ENCODE results near the gene CLEC3B.

DNA sequence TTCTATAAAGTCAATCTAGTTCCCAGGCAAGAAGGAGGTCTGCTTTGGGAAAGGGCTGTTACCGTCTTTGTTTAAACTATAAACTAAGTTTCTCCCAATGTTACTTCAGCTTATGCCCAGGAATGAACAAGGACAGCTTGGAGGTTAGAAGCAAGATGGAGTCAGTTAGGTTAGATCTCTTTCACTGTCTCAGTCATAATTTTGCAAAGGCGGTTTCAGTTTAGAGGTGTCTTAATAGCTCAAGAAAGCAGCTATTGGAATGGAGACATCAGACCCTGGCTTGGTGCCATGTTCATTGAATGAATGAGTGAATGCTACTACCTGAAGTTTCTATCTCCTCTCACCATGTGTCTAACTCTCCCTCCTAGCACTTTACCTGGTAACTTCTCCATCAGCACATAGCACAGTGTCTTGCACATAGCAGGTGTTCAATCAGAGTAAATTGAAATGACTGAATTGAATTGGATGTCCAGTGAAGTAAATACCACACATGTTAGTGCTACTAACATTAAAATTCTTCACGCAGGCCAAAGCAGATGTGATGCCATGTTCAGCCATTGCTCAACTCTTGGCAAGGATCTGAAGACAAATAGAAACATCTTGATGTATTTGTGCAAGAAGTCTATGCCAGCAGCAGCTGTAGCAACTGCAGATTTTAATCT is 28.2 kb downstream of the CLEC3B start:
- TF ChIP-seq SPI1 (IDR thresholded peaks at IDR 0.05; ENCODE audit: low read depth, low read length) (no peak), TAF1 (IDR thresholded peaks at IDR 0.05; ENCODE audit: low read depth, low read length) (no peak)

Data from GM12891 (cell line).